Osteocyte (in vitro differentiated cells): ENCODE results near the gene IL12A. TPM values are rescaled to one million over a fixed set of nuclear protein-coding genes. Genes with fewer than 3 reads are reported as not detected.
A peak's percentile ranks its signal among the peaks of the same experiment; 100 is the strongest.

ENCODE experiments used
- DNase-seq: peaks from one replicate; pipeline ENCODE4 v3.0.0; 2021; ENCODE audit warnings: mixed read lengths; ENCODE audit not compliant: unreplicated experiment; ENCODE audit errors: extremely low spot score
- H3K27ac Mint-ChIP-seq: one replicate; pipeline ENCODE4 v1.8.0; 2021; ENCODE audit warnings: mild to moderate bottlenecking, mixed read lengths; ENCODE audit not compliant: unreplicated experiment
- H3K27me3 Mint-ChIP-seq: one replicate; pipeline ENCODE4 v1.8.0; 2021; ENCODE audit warnings: mixed read lengths; ENCODE audit not compliant: unreplicated experiment
- H3K36me3 Mint-ChIP-seq: one replicate; pipeline ENCODE4 v1.8.0; 2021; ENCODE audit warnings: mixed read lengths; ENCODE audit not compliant: unreplicated experiment
- H3K4me1 Mint-ChIP-seq: one replicate; pipeline ENCODE4 v1.8.0; 2021; ENCODE audit warnings: mixed read lengths; ENCODE audit not compliant: unreplicated experiment
- H3K4me3 Mint-ChIP-seq: one replicate; pipeline ENCODE4 v1.8.0; 2021; ENCODE audit warnings: mild to moderate bottlenecking, moderate library complexity, mixed read lengths; ENCODE audit not compliant: unreplicated experiment
- H3K9me3 Mint-ChIP-seq: one replicate; pipeline ENCODE4 v1.8.0; 2021; ENCODE audit warnings: mixed read lengths; ENCODE audit not compliant: unreplicated experiment
- total RNA-seq: library from RNA; stranded (reverse); gene quantifications from 2 replicates; pipeline ENCODE4 v1.2.1, GENCODE V29; 2021
- TF ChIP-seq, protein P1 (sequence below): fragments of 200-600 bp; sonication (generic); IDR thresholded peaks from 2 replicates; pipeline ENCODE4 v1.5.0; 2021; ENCODE audit warnings: antibody characterized with exemption, mild to moderate bottlenecking, moderate library complexity

The IL12A gene
- total RNA-seq, 1 donor from 2014 or later, result not detected

DNA sequence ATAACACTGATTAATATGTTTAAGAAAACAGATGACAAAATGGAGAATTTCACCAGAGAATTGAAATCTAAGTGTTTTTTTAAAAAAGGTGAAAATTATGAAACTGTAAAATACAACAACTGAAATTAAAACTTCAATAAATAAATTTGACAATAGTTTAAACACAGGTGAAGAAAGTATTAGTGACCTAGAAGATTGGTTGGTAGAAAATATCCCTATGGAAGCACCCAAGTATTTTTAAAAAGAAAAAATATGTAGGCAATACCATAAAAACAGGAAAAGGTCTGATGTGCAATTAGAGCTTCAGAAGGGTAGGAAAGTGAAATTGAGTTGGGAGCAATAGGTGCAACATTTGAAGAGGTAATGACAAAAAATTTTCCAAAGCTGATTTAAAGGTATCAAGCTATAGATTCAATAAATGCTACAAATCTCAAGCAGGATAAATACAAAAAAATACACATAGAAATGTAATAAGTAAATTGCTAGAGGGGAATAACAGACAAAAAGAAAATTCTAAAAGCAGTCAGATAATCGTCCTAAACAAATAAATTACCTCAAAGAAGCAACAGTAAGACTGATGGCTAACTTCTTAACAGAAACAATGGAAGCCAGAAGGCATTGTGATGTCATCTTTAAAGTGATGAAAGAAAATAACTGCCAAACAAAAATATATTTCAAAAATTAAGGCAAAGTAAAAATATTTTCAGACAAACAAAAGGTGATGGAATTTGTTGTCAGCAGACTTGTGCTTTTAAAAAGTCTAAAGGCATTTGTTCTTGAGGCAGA, 9.5 kb upstream of the IL12A start:
- DNase-seq, result no peak
- TF ChIP-seq, protein P1, sequence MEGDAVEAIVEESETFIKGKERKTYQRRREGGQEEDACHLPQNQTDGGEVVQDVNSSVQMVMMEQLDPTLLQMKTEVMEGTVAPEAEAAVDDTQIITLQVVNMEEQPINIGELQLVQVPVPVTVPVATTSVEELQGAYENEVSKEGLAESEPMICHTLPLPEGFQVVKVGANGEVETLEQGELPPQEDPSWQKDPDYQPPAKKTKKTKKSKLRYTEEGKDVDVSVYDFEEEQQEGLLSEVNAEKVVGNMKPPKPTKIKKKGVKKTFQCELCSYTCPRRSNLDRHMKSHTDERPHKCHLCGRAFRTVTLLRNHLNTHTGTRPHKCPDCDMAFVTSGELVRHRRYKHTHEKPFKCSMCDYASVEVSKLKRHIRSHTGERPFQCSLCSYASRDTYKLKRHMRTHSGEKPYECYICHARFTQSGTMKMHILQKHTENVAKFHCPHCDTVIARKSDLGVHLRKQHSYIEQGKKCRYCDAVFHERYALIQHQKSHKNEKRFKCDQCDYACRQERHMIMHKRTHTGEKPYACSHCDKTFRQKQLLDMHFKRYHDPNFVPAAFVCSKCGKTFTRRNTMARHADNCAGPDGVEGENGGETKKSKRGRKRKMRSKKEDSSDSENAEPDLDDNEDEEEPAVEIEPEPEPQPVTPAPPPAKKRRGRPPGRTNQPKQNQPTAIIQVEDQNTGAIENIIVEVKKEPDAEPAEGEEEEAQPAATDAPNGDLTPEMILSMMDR, result no peak
- H3K27ac Mint-ChIP-seq, result no peak overlapping the region
- no peaks in the 10 kb centered on the region for H3K4me1 Mint-ChIP-seq
- H3K36me3 Mint-ChIP-seq, result peaks cover 5% of the 10 kb centered on the region
- peaks cover 9% of the 10 kb centered on the region for H3K9me3 Mint-ChIP-seq
- H3K27me3 Mint-ChIP-seq, result no peaks in the 10 kb centered on the region
- H3K4me3 Mint-ChIP-seq, result no peak overlapping the region

DNA sequence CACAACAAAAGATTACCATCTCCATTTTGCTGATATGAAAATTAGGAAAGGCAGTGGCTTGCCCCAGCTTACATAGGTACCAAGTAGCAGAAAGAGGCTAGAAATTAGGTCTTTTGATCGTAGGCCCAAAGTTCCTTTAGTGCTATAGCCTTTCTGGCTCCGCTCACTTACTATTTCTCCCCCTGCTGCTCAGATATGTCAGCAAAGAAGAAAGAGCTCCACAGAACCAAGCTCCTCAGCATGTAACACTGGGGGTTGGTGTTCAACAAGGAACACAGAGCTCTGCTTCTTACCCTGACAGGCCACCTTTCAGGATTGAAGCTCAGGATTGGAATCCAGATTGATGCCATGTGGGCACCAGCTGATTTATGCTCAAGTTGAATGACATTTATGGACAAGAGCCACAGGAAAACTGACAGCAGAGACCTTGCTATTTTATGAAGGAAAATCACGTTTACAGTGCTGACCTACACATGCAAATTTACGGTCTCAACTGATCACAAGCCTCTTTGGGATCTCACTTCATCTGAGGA, 6.1 kb upstream of the IL12A start:
- H3K9me3 Mint-ChIP-seq, result peaks cover 9% of the 10 kb centered on the region
- H3K36me3 Mint-ChIP-seq, result peaks cover 5% of the 10 kb centered on the region
- TF ChIP-seq, protein P1, result no peak
- H3K27me3 Mint-ChIP-seq, result no peaks in the 10 kb centered on the region
- H3K4me1 Mint-ChIP-seq, result peaks cover 3% of the 10 kb centered on the region
- H3K4me3 Mint-ChIP-seq, result no peak overlapping the region
- no peak for DNase-seq
- no peak overlapping the region for H3K27ac Mint-ChIP-seq

DNA sequence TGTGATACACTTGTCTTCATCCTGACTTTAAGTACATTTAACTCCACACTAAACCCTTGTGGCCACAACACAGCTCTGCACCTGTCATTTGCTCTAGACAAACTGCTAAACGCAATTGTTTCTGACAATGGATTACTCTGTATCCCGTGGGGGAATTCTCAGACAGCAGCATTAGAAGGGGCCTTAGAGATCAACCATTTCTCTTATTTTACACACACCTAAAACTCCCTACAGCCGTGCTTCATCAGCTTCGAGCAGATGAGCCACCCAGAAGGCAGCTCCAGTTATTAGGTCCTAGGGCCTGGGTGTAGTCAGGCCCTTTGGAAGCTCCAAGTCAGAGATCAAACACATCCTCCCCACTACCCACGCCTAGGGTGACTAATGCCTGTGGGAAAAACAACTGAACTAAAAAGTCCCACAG, 1.3 kb upstream of the IL12A start:
- H3K27me3 Mint-ChIP-seq, result no peaks in the 10 kb centered on the region
- no peak for DNase-seq
- TF ChIP-seq, protein P1, result peak; percentile 19
- peaks cover 31% of the 10 kb centered on the region for H3K4me1 Mint-ChIP-seq
- H3K27ac Mint-ChIP-seq, result no peak overlapping the region
- no peaks in the 10 kb centered on the region for H3K36me3 Mint-ChIP-seq
- peaks cover 5% of the 10 kb centered on the region for H3K9me3 Mint-ChIP-seq
- no peak overlapping the region for H3K4me3 Mint-ChIP-seq

DNA sequence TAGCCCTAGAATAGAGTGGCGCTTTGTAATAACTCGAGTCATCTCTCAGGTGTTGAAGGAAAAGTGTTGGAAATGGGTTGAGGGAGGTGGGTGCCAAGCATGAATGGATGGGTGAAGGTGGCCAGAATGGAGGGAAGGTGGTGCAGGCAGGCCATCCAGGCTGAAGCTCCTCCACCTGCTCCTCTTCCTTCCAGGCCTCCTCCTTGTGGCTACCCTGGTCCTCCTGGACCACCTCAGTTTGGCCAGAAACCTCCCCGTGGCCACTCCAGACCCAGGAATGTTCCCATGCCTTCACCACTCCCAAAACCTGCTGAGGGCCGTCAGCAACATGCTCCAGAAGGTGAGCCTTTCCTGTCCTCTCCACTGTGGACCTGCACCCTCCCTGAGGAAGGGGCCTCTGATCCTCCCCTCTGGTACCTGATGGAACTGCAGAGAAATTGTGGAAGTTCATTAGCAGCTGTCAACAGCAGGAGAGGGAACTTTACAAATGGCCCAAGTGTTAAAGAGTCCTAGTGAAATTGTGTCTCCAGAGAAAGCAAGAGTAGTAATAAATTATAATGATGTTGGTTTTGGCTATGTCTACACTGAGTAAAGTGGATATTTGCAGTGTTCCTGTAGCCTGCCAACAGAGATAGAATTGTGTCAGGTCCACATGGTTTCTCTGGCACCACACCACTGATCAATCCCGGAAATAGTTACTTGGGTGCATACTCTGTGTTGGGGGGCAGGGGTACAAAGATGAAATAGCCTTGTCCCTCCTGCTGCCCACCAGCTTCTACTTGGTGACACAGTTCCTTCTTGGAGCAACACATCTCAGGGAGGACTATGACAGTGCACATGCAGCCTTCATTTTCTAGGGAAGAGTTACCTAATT, 1.6 kb downstream of the IL12A start:
- Mint-ChIP-seq H3K27me3 (no peaks in the 10 kb centered on the region), H3K4me3 (no peak overlapping the region), H3K9me3 (peaks cover 5% of the 10 kb centered on the region), H3K36me3 (no peaks in the 10 kb centered on the region), H3K4me1 (peaks cover 48% of the 10 kb centered on the region), H3K27ac (no peak overlapping the region)
- DNase-seq, result no peak
- TF ChIP-seq, protein P1, result no peak

DNA sequence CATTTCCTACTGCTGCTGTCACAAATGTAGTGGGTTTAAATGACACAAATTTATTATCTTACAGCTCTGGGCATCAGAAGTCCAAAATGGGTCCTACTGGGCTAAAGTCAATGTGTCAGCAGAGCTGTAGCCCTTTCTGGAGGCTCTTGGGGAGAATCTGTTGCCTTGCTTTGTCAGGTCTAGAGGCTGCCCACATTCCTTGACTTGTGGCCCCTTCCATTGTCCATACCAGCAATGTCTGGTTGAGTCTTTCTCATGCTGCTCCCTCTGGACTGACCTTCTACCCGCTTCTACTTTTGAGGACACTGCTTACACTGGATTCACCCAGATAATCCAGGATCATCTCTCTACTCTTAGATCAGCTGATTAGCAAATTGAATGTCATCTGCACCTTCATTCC, 3.0 kb downstream of the IL12A start:
- no peak for DNase-seq
- H3K36me3 Mint-ChIP-seq, result no peaks in the 10 kb centered on the region
- TF ChIP-seq, protein P1, result no peak
- no peaks in the 10 kb centered on the region for H3K27me3 Mint-ChIP-seq
- peaks cover 59% of the 10 kb centered on the region for H3K4me1 Mint-ChIP-seq
- peaks cover 5% of the 10 kb centered on the region for H3K9me3 Mint-ChIP-seq
- no peak overlapping the region for H3K27ac Mint-ChIP-seq
- H3K4me3 Mint-ChIP-seq, result no peak overlapping the region
